ENCODE results near the gene C11orf21.

The C11orf21 gene

GRCh38 chr11:2295971-2296912, 5.5 kb downstream of the C11orf21 start:
- DNase-seq = peak in 1 of 2 experiments; percentile 13

GRCh38 chr11:2294926-2295290, 6.8 kb downstream of the C11orf21 start:
- DNase-seq = peak in 1 of 2 experiments; percentile 13

- DNase-seq = peak; percentile 17 to 25
Observed at GRCh38 chr11:2293984-2294925, 7.5 kb downstream of the C11orf21 start.

GRCh38 chr11:2293531-2293971, 8.2 kb downstream of the C11orf21 start:
- DNase-seq = peak; percentile 6 to 10

- DNase-seq = peak; percentile 4 to 6
Observed at GRCh38 chr11:2290351-2290841, 11.3 kb downstream of the C11orf21 start.

GRCh38 chr11:2289859-2290258, 11.9 kb downstream of the C11orf21 start:
- DNase-seq = peak in 1 of 2 experiments; percentile 8

- peak in 1 of 2 experiments; percentile 2 for DNase-seq
Observed at GRCh38 chr11:2289350-2289749, 12.4 kb downstream of the C11orf21 start.

GRCh38 chr11:2287091-2287490, 14.6 kb downstream of the C11orf21 start:
- peak; percentile 17 to 19 for DNase-seq

GRCh38 chr11:2286350-2286749, 15.4 kb downstream of the C11orf21 start:
- peak; percentile 10 to 13 for DNase-seq

- no peak for DNase-seq
Observed at GRCh38 chr11:2280208-2280607, 21.5 kb downstream of the C11orf21 start.

GRCh38 chr11:2277933-2278523, 23.7 kb downstream of the C11orf21 start:
- peak in 1 of 2 experiments; percentile 4 for DNase-seq

GRCh38 chr11:2277008-2277346, 24.7 kb downstream of the C11orf21 start:
- peak in 1 of 2 experiments; percentile 13 for DNase-seq

- DNase-seq = peak in 1 of 2 experiments; percentile 9
Observed at GRCh38 chr11:2276280-2277007, 25.3 kb downstream of the C11orf21 start.

GRCh38 chr11:2275334-2276279, 26.1 kb downstream of the C11orf21 start:
- peak; percentile 4 to 5 for DNase-seq

GRCh38 chr11:2273771-2274170, 27.9 kb downstream of the C11orf21 start:
- peak; percentile 4 to 6 for DNase-seq

GRCh38 chr11:2273311-2273710, 28.4 kb downstream of the C11orf21 start:
- peak; percentile 7 to 8 for DNase-seq

- peak in 1 of 2 experiments; percentile 11 for DNase-seq
Observed at GRCh38 chr11:2272946-2273280, 28.8 kb downstream of the C11orf21 start.

- peak; percentile 12 to 13 for DNase-seq
Observed at GRCh38 chr11:2272228-2272945, 29.3 kb downstream of the C11orf21 start.

GRCh38 chr11:2271327-2272227, 30.1 kb downstream of the C11orf21 start:
- DNase-seq = peak in 1 of 2 experiments; percentile 16
